GM23338 (cell line): ENCODE measurements around the gene C2orf49. TPM values are rescaled to one million over a fixed set of nuclear protein-coding genes. Genes with fewer than 3 reads are reported as not detected.

Experiments
- ATAC-seq: fragments of 200-7000 bp; cut with Tn5 transposase; 3 replicates; pipeline ENCODE4 v1.9.1; 2020
- DNase-seq: peaks from one replicate; pipeline ENCODE4 v3.0.0-alpha.2; 2015; ENCODE audit warnings: low spot score
- H2AFZ ChIP-seq: fragments of 200-600 bp; sonication (generic); 2 replicates; pipeline ENCODE4 v1.8.0; 2016; ENCODE audit warnings: antibody characterized with exemption, mild to moderate bottlenecking, moderate library complexity
- H3F3A ChIP-seq: fragments of 200-600 bp; sonication (generic); replicated peaks from 2 replicates; pipeline ENCODE4 v1.8.0; 2017; ENCODE audit warnings: antibody characterized with exemption, mixed run types, low read depth
- H3K27ac ChIP-seq: fragments of 200-600 bp; sonication (generic); 2 replicates; pipeline ENCODE4 v1.6.1; 2016; ENCODE audit warnings: low read depth
- H3K27me3 ChIP-seq: fragments of 200-600 bp; sonication (generic); 2 replicates; pipeline ENCODE4 v1.8.0; 2016; ENCODE audit warnings: mild to moderate bottlenecking, mixed run types, moderate library complexity; ENCODE audit not compliant: insufficient read depth
- H3K36me3 ChIP-seq: fragments of 200-600 bp; sonication (generic); 2 replicates; pipeline ENCODE4 v1.8.0; 2016; ENCODE audit warnings: mild to moderate bottlenecking; ENCODE audit not compliant: insufficient read depth
- H3K4me1 ChIP-seq: fragments of 200-600 bp; sonication (generic); 2 replicates; pipeline ENCODE4 v1.8.0; 2016; ENCODE audit warnings: mild to moderate bottlenecking, moderate library complexity; ENCODE audit not compliant: insufficient read depth
- H3K4me2 ChIP-seq: fragments of 200-600 bp; sonication (generic); 2 replicates; pipeline ENCODE4 v1.7.1; 2017; ENCODE audit warnings: mixed run types
- H3K4me3 ChIP-seq: fragments of 200-600 bp; sonication (generic); 2 replicates; pipeline ENCODE4 v1.6.1; 2016; ENCODE audit warnings: mixed run types
- H3K79me2 ChIP-seq: fragments of 200-600 bp; sonication (generic); replicated peaks from 2 replicates; pipeline ENCODE4 v1.8.0; 2017; ENCODE audit warnings: mild to moderate bottlenecking; ENCODE audit not compliant: insufficient read depth
- H3K9me2 ChIP-seq: fragments of 200-600 bp; sonication (generic); 2 replicates; pipeline ENCODE4 v1.8.0; 2017; ENCODE audit not compliant: insufficient read depth
- H4K20me1 ChIP-seq: fragments of 200-600 bp; sonication (generic); replicated peaks from 2 replicates; pipeline ENCODE4 v1.8.0; 2017; ENCODE audit warnings: mild to moderate bottlenecking; ENCODE audit not compliant: insufficient read depth
- H3K27ac Mint-ChIP-seq: 2 replicates; pipeline ENCODE4 v1.8.0; 2020; ENCODE audit warnings: inconsistent platforms, mild to moderate bottlenecking, moderate library complexity, mixed read lengths
- H3K27me3 Mint-ChIP-seq: 3 replicates; pipeline ENCODE4 v1.8.0; 2022; ENCODE audit warnings: low read depth, mild to moderate bottlenecking, moderate library complexity, mixed read lengths, inconsistent platforms; ENCODE audit not compliant: insufficient read depth, poor library complexity
- H3K36me3 Mint-ChIP-seq: 3 replicates; pipeline ENCODE4 v1.8.0; 2021; ENCODE audit warnings: low read depth, mild to moderate bottlenecking, inconsistent platforms, moderate library complexity, mixed read lengths
- H3K4me1 Mint-ChIP-seq: 3 replicates; pipeline ENCODE4 v1.8.0; 2020; ENCODE audit warnings: mild to moderate bottlenecking, inconsistent platforms, mixed read lengths
- H3K4me3 Mint-ChIP-seq: 3 replicates; pipeline ENCODE4 v1.8.0; 2021; ENCODE audit warnings: moderate library complexity, mild to moderate bottlenecking, inconsistent platforms, mixed read lengths
- H3K9me3 Mint-ChIP-seq: 3 replicates; pipeline ENCODE4 v1.8.0; 2020; ENCODE audit warnings: moderate library complexity, mild to moderate bottlenecking, inconsistent platforms, mixed read lengths
- CREB1 ChIP-seq: fragments of 250-450 bp; sonication (Bioruptor Pico); IDR thresholded peaks from 2 replicates; pipeline ENCODE4 v1.5.0; 2020; ENCODE audit warnings: low read depth, mild to moderate bottlenecking, moderate library complexity
- CTCF ChIP-seq, 2 experiments: fragments of 200-600 bp in 1 of 2; sonication (generic) in 1 of 2; conservative IDR thresholded peaks; 2 replicates each; pipeline versions ENCODE4 v1.5.1 to v1.6.1; 2016 to 2017; ENCODE audit warnings: antibody characterized with exemption in 2 of 2, low read depth in 2 of 2, mild to moderate bottlenecking in 2 of 2, moderate library complexity in 1 of 2
- ETS1 ChIP-seq: IDR thresholded peaks from 2 replicates; pipeline ENCODE4 v1.6.1; 2016; ENCODE audit warnings: antibody characterized with exemption
- EZH2 ChIP-seq: fragments of 200-600 bp; sonication (generic); IDR thresholded peaks from one replicate; pipeline ENCODE4 v1.8.0; 2017; ENCODE audit warnings: antibody characterized with exemption, mild to moderate bottlenecking, low read depth; ENCODE audit not compliant: unreplicated experiment
- EZH2phosphoT487 ChIP-seq: fragments of 200-600 bp; sonication (generic); IDR thresholded peaks from one replicate; pipeline ENCODE4 v1.8.1; 2018; ENCODE audit warnings: antibody characterized with exemption; ENCODE audit not compliant: unreplicated experiment
- POLR2AphosphoS5 ChIP-seq: IDR thresholded peaks from 2 replicates; pipeline ENCODE4 v1.6.1; 2016; ENCODE audit warnings: antibody characterized with exemption, low read depth
- REST ChIP-seq: IDR thresholded peaks from one replicate; pipeline ENCODE4 v1.6.1; 2018; ENCODE audit warnings: antibody characterized with exemption; ENCODE audit not compliant: unreplicated experiment
- ZNF114 ChIP-seq: fragments of 250-450 bp; sonication (Bioruptor Pico); IDR thresholded peaks from 2 replicates; pipeline ENCODE4 v1.5.0; 2020; ENCODE audit warnings: mild to moderate bottlenecking, moderate library complexity
- ZNF331 ChIP-seq: fragments of 250-450 bp; sonication (Bioruptor Pico); IDR thresholded peaks from 2 replicates; pipeline ENCODE4 v1.5.0; 2020; ENCODE audit warnings: low read depth, mild to moderate bottlenecking, moderate library complexity
- ZNF462 ChIP-seq: fragments of 250-450 bp; sonication (Bioruptor Pico); IDR thresholded peaks from 2 replicates; pipeline ENCODE4 v1.5.0; 2020; ENCODE audit warnings: mild to moderate bottlenecking, moderate library complexity
- polyA plus RNA-seq: library from polyadenylated mRNA; unstranded; fragments of >200 nt; fragmentation: Nextera tagmentation; extraction: Ambion mirVana; gene quantifications from 2 replicates; pipeline ENCODE4 v1.2.1, GENCODE V29; 2016
- total RNA-seq: library from RNA; depleted of rRNA; stranded (reverse); fragments of >200 nt; shearing (Covaris generic); gene quantifications from 2 replicates; pipeline ENCODE4 v1.2.3, GENCODE V29; 2014

C2orf49 gene
- total and polyA plus RNA-seq, 2 experiments from 2014 or later, result 19.6 to 33.8 TPM

- TF ChIP-seq ZNF114 (CRISPR knock-in tag), result no peak
- no peak for TF ChIP-seq REST
- no peak for TF ChIP-seq CTCF (conservative IDR thresholded peaks at IDR 0.05; ENCODE audit: low read depth in 2 of 2)
Observed at GRCh38 chr2:105324732-105325131, 12.6 kb upstream of the C2orf49 start (continued).

- Histone ChIP-seq H3K27me3 (peaks cover 4% of the 10 kb centered on the region), H4K20me1 (no peaks in the 10 kb centered on the region; the same call in 1 of the 2 replicates), H3F3A (no peaks in the 10 kb centered on the region), H3K4me3 (peak overlapping the region; percentile 10; the same call in 1 of the 2 replicates), H3K36me3 (no peaks in the 10 kb centered on the region), H3K4me1 (peaks cover 12% of the 10 kb centered on the region), H3K79me2 (peaks cover 81% of the 10 kb centered on the region), H3K9me2 (no peaks in the 10 kb centered on the region), H3K27ac (no peak overlapping the region), H3K4me2 (peak overlapping the region; percentile 22), H2AFZ (no peak overlapping the region)
- Mint-ChIP-seq H3K4me3 (no peak overlapping the region), H3K27ac (no peak overlapping the region; the same call in 1 of the 2 replicates), H3K9me3 (no peaks in the 10 kb centered on the region), H3K27me3 (peaks cover 8% of the 10 kb centered on the region), H3K4me1 (peaks cover 30% of the 10 kb centered on the region), H3K36me3 (peaks cover 8% of the 10 kb centered on the region; the same call in 2 of the 3 replicates)
- ATAC-seq (no peak), DNase-seq (peak; percentile 53)
- TF ChIP-seq CREB1 (CRISPR knock-in tag) (no peak), EZH2 (no peak), ZNF331 (CRISPR knock-in tag) (no peak), POLR2AphosphoS5 (no peak), ETS1 (no peak), EZH2phosphoT487 (no peak), ZNF462 (CRISPR knock-in tag) (no peak)
Observed at GRCh38 chr2:105325389-105325963, 11.9 kb upstream of the C2orf49 start.
